GM19438 (cell line): ENCODE data around the gene SUGP2.

Source experiments
- ATAC-seq: cut with Tn5 transposase; IDR thresholded peaks from one replicate; pipeline ENCODE4 v1.9.1; 2021; ENCODE audit warnings: low read depth; ENCODE audit not compliant: unreplicated experiment

Gene SUGP2

GRCh38 chr19:19033426-19034203 lies at the start of gene SUGP2, which contains the start of gene ARMC6:
SUGP2 (minus strand) TSS chr19:19033517; CDS start chr19:19031071, 2,446 bp downstream.
ARMC6 (plus strand) TSS chr19:19033603; CDS start chr19:19034210, 607 bp downstream.
- ATAC-seq: peak; percentile 65

- no peak for ATAC-seq
Observed at GRCh38 chr19:19081642-19082151, 48.4 kb upstream of the SUGP2 start.

- no peak for ATAC-seq
Observed at GRCh38 chr19:19079571-19079970, 46.3 kb upstream of the SUGP2 start.

- no peak for ATAC-seq
Observed at GRCh38 chr19:19078801-19079200, 45.5 kb upstream of the SUGP2 start.

- no peak for ATAC-seq
Observed at GRCh38 chr19:19077103-19077502, 43.8 kb upstream of the SUGP2 start.

- ATAC-seq: no peak
Observed at GRCh38 chr19:19076476-19076875, 43.2 kb upstream of the SUGP2 start.

GRCh38 chr19:19075126-19075525 lies 41.8 kb upstream of the SUGP2 start:
- no peak for ATAC-seq

- ATAC-seq: no peak
Observed at GRCh38 chr19:19074196-19074882, 41.0 kb upstream of the SUGP2 start.

- no peak for ATAC-seq
Observed at GRCh38 chr19:19071897-19072296, 38.6 kb upstream of the SUGP2 start.

- ATAC-seq: no peak
Observed at GRCh38 chr19:19068659-19069654, 35.6 kb upstream of the SUGP2 start.

- no peak for ATAC-seq
Observed at GRCh38 chr19:19067276-19068072, 34.2 kb upstream of the SUGP2 start.

- ATAC-seq: no peak
Observed at GRCh38 chr19:19064811-19065745, 31.8 kb upstream of the SUGP2 start.

GRCh38 chr19:19064098-19064722 lies 30.9 kb upstream of the SUGP2 start:
- no peak for ATAC-seq

- peak; percentile 94 for ATAC-seq
Observed at GRCh38 chr19:19063183-19064097, 30.1 kb upstream of the SUGP2 start, which contains the start of gene SLC25A42. SLC25A42 (plus strand) TSS chr19:19063994; CDS start chr19:19096125, 32,131 bp downstream.

GRCh38 chr19:19062454-19063182 lies 29.3 kb upstream of the SUGP2 start:
- ATAC-seq: no peak

- no peak for ATAC-seq
Observed at GRCh38 chr19:19061506-19061905, 28.2 kb upstream of the SUGP2 start.
